Uterus (tissue), 4 donors: ENCODE measurements around the gene MATK. TPM values are rescaled to one million over a fixed set of nuclear protein-coding genes. Genes with fewer than 3 reads are reported as not detected.

Source experiments
- DNase-seq, 2 donors: peaks; one replicate each; pipeline ENCODE4 v3.0.0-alpha.2; 2019 to 2020
- H3K27ac ChIP-seq, 2 donors: fragments of 200-600 bp; sonication (generic); 1 replicate in 1 of 2; 2 replicates in 1 of 2; pipeline ENCODE4 v1.5.1; 2016 to 2018
- H3K27me3 ChIP-seq, 2 donors: fragments of 200-600 bp; sonication (generic); one replicate each; pipeline ENCODE4 v1.5.1; 2018 to 2019; ENCODE audit warnings: control low read depth in 1 of 2
- H3K36me3 ChIP-seq, 2 donors: fragments of 200-600 bp; sonication (generic); one replicate each; pipeline ENCODE4 v1.5.1; 2019; ENCODE audit warnings: control low read depth in 1 of 2
- H3K4me1 ChIP-seq, 2 donors: fragments of 200-600 bp; sonication (generic); one replicate each; pipeline ENCODE4 v1.5.1; 2018 to 2019; ENCODE audit warnings: control low read depth in 1 of 2
- H3K4me3 ChIP-seq, 2 donors: fragments of 200-600 bp; sonication (generic); 1 replicate in 1 of 2; 2 replicates in 1 of 2; pipeline ENCODE4 v1.5.1; 2018 to 2019; ENCODE audit warnings: mild to moderate bottlenecking in 1 of 2
- H3K9me3 ChIP-seq, 2 donors: fragments of 200-600 bp; sonication (generic); one replicate each; pipeline ENCODE4 v1.5.1; 2019; ENCODE audit warnings: control low read depth in 1 of 2
- CTCF ChIP-seq, 4 experiments: fragments of 200-600 bp in 2 of 4; fragments of 450-650 bp in 2 of 4; sonication (generic) in 2 of 4; IDR thresholded peaks; one replicate each; pipeline ENCODE4 v1.5.1; 2016 to 2019; ENCODE audit warnings: antibody characterized with exemption in 4 of 4, mild to moderate bottlenecking in 2 of 4, moderate library complexity in 1 of 4
- POLR2A ChIP-seq, 2 donors: fragments of 450-650 bp; IDR thresholded peaks; one replicate each; pipeline ENCODE4 v1.6.1; 2016; ENCODE audit warnings: antibody characterized with exemption in 2 of 2, mild to moderate bottlenecking in 1 of 2, moderate library complexity in 1 of 2
- intact Hi-C: fragments of 100-400 bp; cut with DNase I; formaldehyde crosslinking; loops from one replicate; pipeline ENCODE4 v1.15.1; 2023; ENCODE audit warnings: low total_unique reads
- total RNA-seq, 4 donors: library from RNA; depleted of rRNA in 3 of 4; stranded (reverse); fragments of >200 nt in 3 of 4; gene quantifications; one replicate each; pipeline versions ENCODE4 v1.1.0 to v1.2.4, GENCODE V29; 2014 to 2023
- donor health status: DM: yes; HTN: yes; CAD: no.

Gene MATK
- total RNA-seq, 4 donors from 2014 or later: 1.0 to 11.2 (median 1.5) TPM; not detected in 1

DNA sequence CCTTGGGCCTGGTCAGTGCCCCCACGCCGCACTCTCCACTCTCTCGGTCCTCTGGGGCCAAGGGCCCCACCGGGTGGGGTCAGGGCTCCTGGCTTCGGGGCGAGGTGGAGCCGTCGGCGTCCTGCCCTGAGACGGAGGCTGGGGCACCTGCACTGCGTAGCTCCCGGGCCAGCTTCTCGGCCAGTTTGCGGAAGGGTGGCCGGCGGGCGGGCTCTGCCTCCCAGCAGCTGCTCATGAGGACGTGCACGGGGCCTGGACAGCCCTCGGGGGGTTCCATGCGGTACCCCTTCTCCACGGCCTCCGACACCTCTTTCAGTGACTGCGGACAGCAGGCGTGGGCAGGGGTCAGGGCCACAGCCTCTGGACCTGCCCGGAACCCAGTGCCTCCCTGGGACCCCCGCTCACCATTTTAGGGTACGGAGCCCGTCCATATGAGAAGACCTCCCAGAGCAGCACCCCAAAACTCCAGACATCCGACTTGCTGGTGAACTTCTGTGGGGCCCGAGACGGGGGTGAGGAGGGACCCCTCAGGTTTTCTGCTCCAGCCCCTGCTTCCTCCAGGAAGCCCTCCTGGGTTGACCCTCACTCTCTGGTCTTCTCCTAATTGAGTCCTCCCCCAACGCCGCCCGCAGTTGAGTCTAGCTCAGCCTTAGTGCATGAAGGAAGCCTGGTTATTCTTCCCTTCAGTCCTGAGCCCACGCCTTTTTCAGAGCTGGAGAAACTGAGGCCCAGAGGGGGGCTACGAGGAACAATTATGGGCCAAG is 7.9 kb downstream of the MATK start:
- Histone ChIP-seq H3K27me3 (peaks cover 0 to 2% of the 10 kb centered on the region in 2 donors), H3K4me1 (no peaks in the 10 kb centered on the region), H3K27ac (no peak overlapping the region), H3K36me3 (no peaks in the 10 kb centered on the region), H3K4me3 (no peak overlapping the region), H3K9me3 (peaks cover 0 to 19% of the 10 kb centered on the region in 2 donors)
- intact Hi-C loops: no loop called here
- DNase-seq: no peak
- no peak for TF ChIP-seq CTCF (IDR thresholded peaks at IDR 0.05)
- no peak for TF ChIP-seq POLR2A (IDR thresholded peaks at IDR 0.05)

DNA sequence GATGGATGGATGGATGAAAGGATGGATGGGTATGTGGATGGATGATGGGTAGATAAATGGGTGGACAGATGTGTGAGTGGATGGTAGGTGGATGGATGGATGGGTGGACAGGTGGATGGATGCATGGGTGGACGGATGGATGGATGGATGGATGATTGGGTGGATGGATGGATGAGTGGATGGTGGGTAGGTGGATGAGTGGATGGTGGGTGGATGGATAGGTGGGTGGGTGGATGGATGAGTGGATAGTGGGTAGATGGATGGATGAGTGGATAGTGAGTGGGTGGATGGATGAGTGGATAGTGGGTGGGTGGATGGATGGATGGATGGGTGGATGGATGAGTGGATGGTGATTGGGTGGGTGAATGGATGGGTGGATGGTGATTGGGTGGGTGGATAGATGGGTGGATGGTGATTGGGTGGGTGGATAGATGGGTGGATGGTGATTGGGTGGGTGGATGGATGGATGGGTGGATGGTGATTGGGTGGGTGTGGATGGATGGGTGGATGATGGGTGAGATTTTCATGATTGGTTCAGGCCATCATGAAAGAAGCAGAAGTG is 9.6 kb downstream of the MATK start:
- H3K27me3 ChIP-seq: no peaks in the 10 kb centered on the region
- no peak overlapping the region for H3K27ac ChIP-seq
- no peaks in the 10 kb centered on the region for H3K36me3 ChIP-seq
- no peaks in the 10 kb centered on the region for H3K4me1 ChIP-seq
- no peak for TF ChIP-seq POLR2A (IDR thresholded peaks at IDR 0.05)
- TF ChIP-seq CTCF (IDR thresholded peaks at IDR 0.05): no peak
- no peak for DNase-seq
- H3K9me3 ChIP-seq: peaks cover 0 to 4% of the 10 kb centered on the region in 2 donors
- intact Hi-C loops: no loop called here
- H3K4me3 ChIP-seq: no peak overlapping the region

DNA sequence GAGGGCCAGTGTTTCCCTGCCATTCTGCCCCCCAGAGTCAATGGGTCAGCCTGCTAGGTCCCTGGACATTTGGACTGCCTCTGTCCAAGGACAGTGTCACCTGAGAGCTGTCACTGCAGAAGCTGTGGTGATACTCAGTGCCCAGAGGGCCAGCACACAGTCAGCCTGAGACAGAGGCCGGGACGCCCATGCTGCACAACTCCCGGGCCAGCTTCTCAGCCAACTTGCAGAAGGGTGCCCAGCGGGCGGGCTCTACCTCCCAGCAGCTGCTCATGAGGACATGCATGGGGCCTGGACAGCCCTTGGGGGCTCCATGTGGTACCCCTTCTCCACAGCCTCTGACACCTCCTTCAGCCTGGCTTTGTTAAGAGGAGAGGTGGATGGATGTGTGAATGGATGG is 10.3 kb downstream of the MATK start:
- H3K36me3 ChIP-seq: no peaks in the 10 kb centered on the region
- TF ChIP-seq CTCF (IDR thresholded peaks at IDR 0.05): no peak
- no peak for DNase-seq
- intact Hi-C loops: no loop called here
- no peak overlapping the region for H3K4me3 ChIP-seq
- H3K4me1 ChIP-seq: no peaks in the 10 kb centered on the region
- no peaks in the 10 kb centered on the region for H3K27me3 ChIP-seq
- no peak overlapping the region for H3K27ac ChIP-seq
- no peaks in the 10 kb centered on the region for H3K9me3 ChIP-seq

DNA sequence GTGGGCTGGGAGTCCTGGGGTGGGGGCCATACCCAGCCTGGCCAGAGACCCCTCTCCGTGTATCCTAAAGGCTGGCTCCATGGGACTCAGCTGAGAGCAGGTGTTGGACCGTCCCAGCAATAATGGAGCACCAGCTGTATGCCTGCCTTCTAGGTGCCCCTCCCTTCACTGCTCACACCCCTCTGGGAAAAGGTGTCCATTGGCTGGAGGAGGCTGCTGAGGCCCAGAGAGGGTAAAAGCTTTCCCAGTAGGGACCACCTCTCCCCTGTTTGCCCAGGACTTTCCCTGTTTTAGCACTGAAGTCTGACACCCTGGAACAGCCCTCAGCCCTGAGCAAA is 10.8 kb downstream of the MATK start:
- Histone ChIP-seq H3K9me3 (no peaks in the 10 kb centered on the region), H3K4me1 (no peaks in the 10 kb centered on the region), H3K27me3 (no peaks in the 10 kb centered on the region), H3K36me3 (no peaks in the 10 kb centered on the region), H3K27ac (no peak overlapping the region), H3K4me3 (no peak overlapping the region)
- no peak for DNase-seq
- no peak for TF ChIP-seq CTCF (IDR thresholded peaks at IDR 0.05)
- no peak for TF ChIP-seq POLR2A (IDR thresholded peaks at IDR 0.05)
- intact Hi-C loops: no loop called here

- TF ChIP-seq POLR2A (IDR thresholded peaks at IDR 0.05) (no peak), CTCF (IDR thresholded peaks at IDR 0.05) (no peak)
- Histone ChIP-seq H3K36me3 (no peaks in the 10 kb centered on the region), H3K9me3 (no peaks in the 10 kb centered on the region), H3K4me3 (no peak overlapping the region), H3K27me3 (no peaks in the 10 kb centered on the region), H3K4me1 (no peaks in the 10 kb centered on the region), H3K27ac (no peak overlapping the region)
- no peak for DNase-seq
- intact Hi-C loops: no loop called here
Observed at GRCh38 chr19:3774621-3775373, 11.4 kb downstream of the MATK start.
